IMR-90 (cell line): ENCODE data around the gene GPR82. TPM values are rescaled to one million over a fixed set of nuclear protein-coding genes. Genes with fewer than 3 reads are reported as not detected.

Source experiments
- ATAC-seq: fragments of 200-7000 bp; cut with Tn5 transposase; 2 replicates; pipeline ENCODE4 v1.9.1; 2020; ENCODE audit warnings: low read depth, mild to moderate bottlenecking, moderate library complexity
- BruUV-seq: library from RNA; stranded (reverse); fragments of 400-500 nt; replicated peaks from 2 replicates; lab custom pipeline; 2021; lab: Mats Ljungman, UMichigan
- CTCF ChIA-PET: fragments of 300-600 bp; formaldehyde crosslinking; extraction: SDS; loops from one replicate; lab custom pipeline; 2021; ENCODE audit warnings: antibody characterized with exemption; lab: Yijun Ruan, JAX
- POLR2A ChIA-PET: fragments of 300-600 bp; sonication (Branson Sonifier 250); formaldehyde crosslinking; loops from one replicate; lab custom pipeline; 2022; ENCODE audit warnings: antibody characterized with exemption; ENCODE audit not compliant: unreplicated experiment; lab: Charles Lee
- DNase-seq: peaks from one replicate; pipeline ENCODE4 v3.0.0; 2013
- H2AFZ ChIP-seq: replicated peaks from 2 replicates; pipeline ENCODE3; 2013; ENCODE audit warnings: low read length, mild to moderate bottlenecking; ENCODE audit not compliant: poor library complexity
- H2AK5ac ChIP-seq: 2 replicates; pipeline ENCODE4 v1.6.1; 2013; ENCODE audit warnings: low read depth, low read length, inconsistent platforms
- H2AK9ac ChIP-seq: replicated peaks from 2 replicates; pipeline ENCODE3; 2013; ENCODE audit warnings: mild to moderate bottlenecking, low read depth, low read length, moderate library complexity; ENCODE audit not compliant: poor library complexity
- H2BK120ac ChIP-seq: 2 replicates; pipeline ENCODE4 v1.6.1; 2013; ENCODE audit warnings: low read depth, low read length, inconsistent platforms
- H2BK15ac ChIP-seq: 3 replicates; pipeline ENCODE4 v1.6.1; 2013; ENCODE audit warnings: low read depth, low read length, inconsistent platforms
- H2BK20ac ChIP-seq: 2 replicates; pipeline ENCODE4 v1.6.1; 2013; ENCODE audit warnings: low read depth, mild to moderate bottlenecking, inconsistent platforms, low read length, moderate library complexity
- H2BK5ac ChIP-seq: 2 replicates; pipeline ENCODE4 v1.6.1; 2013; ENCODE audit warnings: mild to moderate bottlenecking, low read depth, low read length, inconsistent platforms; ENCODE audit not compliant: poor library complexity, severe bottlenecking
- H3K14ac ChIP-seq: replicated peaks from 2 replicates; pipeline ENCODE4 v1.6.1; 2013; ENCODE audit warnings: low read depth, low read length, inconsistent platforms
- H3K18ac ChIP-seq: 2 replicates; pipeline ENCODE4 v1.6.1; 2013; ENCODE audit warnings: low read depth, low read length, control low read depth
- H3K23ac ChIP-seq: 2 replicates; pipeline ENCODE4 v1.6.1; 2013; ENCODE audit warnings: low read depth, low read length, inconsistent platforms
- H3K27ac ChIP-seq: 2 replicates; pipeline ENCODE4 v1.5.1; 2013; ENCODE audit warnings: mild to moderate bottlenecking, control low read depth, low read length; ENCODE audit not compliant: insufficient read depth
- H3K27me3 ChIP-seq: 2 replicates; pipeline ENCODE4 v1.6.1; 2013; ENCODE audit warnings: low read length; ENCODE audit not compliant: control insufficient read depth, insufficient read depth
- H3K36me3 ChIP-seq: 2 replicates; pipeline ENCODE4 v1.6.1; 2013; ENCODE audit warnings: low read length, mixed read lengths; ENCODE audit not compliant: control insufficient read depth, insufficient read depth
- H3K4ac ChIP-seq: 2 replicates; pipeline ENCODE4 v1.6.1; 2013; ENCODE audit warnings: low read depth, low read length, inconsistent platforms
- H3K4me1 ChIP-seq: 2 replicates; pipeline ENCODE4 v1.6.1; 2013; ENCODE audit warnings: low read length, mixed read lengths; ENCODE audit not compliant: control insufficient read depth, insufficient read depth
- H3K4me2 ChIP-seq: 2 replicates; pipeline ENCODE4 v1.6.1; 2013; ENCODE audit warnings: low read depth, mild to moderate bottlenecking, control low read depth, low read length, moderate library complexity
- H3K4me3 ChIP-seq: 2 replicates; pipeline ENCODE4 v1.5.1; 2013; ENCODE audit warnings: low read depth, mild to moderate bottlenecking, control low read depth, low read length, moderate library complexity; ENCODE audit not compliant: insufficient read depth
- H3K56ac ChIP-seq: 2 replicates; pipeline ENCODE4 v1.6.1; 2013; ENCODE audit warnings: low read length, inconsistent platforms; ENCODE audit not compliant: insufficient read depth; ENCODE audit errors: extremely low read depth
- H3K79me1 ChIP-seq, 2 experiments: 2 replicates each; pipeline ENCODE4 v1.6.1; 2013; ENCODE audit warnings: low read length in 2 of 2, inconsistent platforms in 1 of 2, low read depth in 1 of 2
- H3K9ac ChIP-seq: 2 replicates; pipeline ENCODE4 v1.6.1; 2013; ENCODE audit warnings: low read depth, low read length, control low read depth
- H3K9me1 ChIP-seq: 2 replicates; pipeline ENCODE4 v1.6.1; 2013; ENCODE audit warnings: low read length, inconsistent platforms; ENCODE audit not compliant: insufficient read depth
- H3K9me3 ChIP-seq: 2 replicates; pipeline ENCODE4 v1.6.1; 2013; ENCODE audit warnings: low read length; ENCODE audit not compliant: control insufficient read depth, insufficient read depth
- H4K20me1 ChIP-seq: 2 replicates; pipeline ENCODE4 v1.6.1; 2013; ENCODE audit warnings: low read length, inconsistent platforms; ENCODE audit not compliant: insufficient read depth
- H4K5ac ChIP-seq: 2 replicates; pipeline ENCODE4 v1.6.1; 2013; ENCODE audit warnings: mild to moderate bottlenecking, low read depth, low read length, control low read depth
- H4K8ac ChIP-seq, 2 experiments: 2 replicates each; pipeline ENCODE4 v1.6.1; 2013; ENCODE audit warnings: low read depth in 2 of 2, low read length in 2 of 2, control low read depth in 1 of 2, inconsistent platforms in 1 of 2
- H4K91ac ChIP-seq: 2 replicates; pipeline ENCODE4 v1.6.1; 2013; ENCODE audit warnings: low read depth, low read length, inconsistent platforms; ENCODE audit not compliant: insufficient read depth
- CHD1 ChIP-seq: IDR thresholded peaks from 2 replicates; pipeline ENCODE4 v1.6.1; 2012; ENCODE audit warnings: low read depth, low read length, improper control_type of control experiment
- WGBS, 2 experiments: methylation state at CpG; one replicate each; pipeline versions ENCODE4 v1.1.5 to v1.1.7; 2013; ENCODE audit warnings: missing lambda C conversion rate in 2 of 2; ENCODE audit not compliant: insufficient read length in 1 of 2; ENCODE audit errors: extremely low coverage in 2 of 2; 5-methylcytosine and 5-hydroxymethylcytosine counted together
- dilution Hi-C: fragments of 300-500 bp; cut with HindIII; formaldehyde crosslinking; loops from one replicate; pipeline ENCODE4 v1.14.3; 2018; ENCODE audit warnings: low sequenced_read_pairs; ENCODE audit not compliant: unreplicated experiment
- in situ Hi-C: fragments of 300-500 bp; cut with MboI; formaldehyde crosslinking; loops from 3 replicates; pipeline ENCODE4 v1.14.3; 2019; ENCODE audit warnings: low sequenced_read_pairs, inconsistent platforms, mixed read lengths
- intact Hi-C: fragments of 100-400 bp; cut with micrococcal nuclease; formaldehyde crosslinking; loops from 2 replicates; pipeline ENCODE4 v1.10.0; 2022
- polyA plus RNA-seq, 3 experiments: library from polyadenylated mRNA; depleted of rRNA; stranded (reverse); fragments of >200 nt; gene quantifications; 2 replicates each; pipeline ENCODE4 v1.2.3, GENCODE V29; 2012; ENCODE audit warnings: low replicate concordance in 1 of 3
- total RNA-seq: library from RNA; depleted of rRNA; stranded (reverse); fragments of >200 nt; gene quantifications from 2 replicates; pipeline ENCODE4 v1.2.3, GENCODE V29; 2012

The GPR82 gene
- total and polyA plus RNA-seq, 2 of the 4 experiments (the other 2 are of a cell fraction) = not detected

DNA sequence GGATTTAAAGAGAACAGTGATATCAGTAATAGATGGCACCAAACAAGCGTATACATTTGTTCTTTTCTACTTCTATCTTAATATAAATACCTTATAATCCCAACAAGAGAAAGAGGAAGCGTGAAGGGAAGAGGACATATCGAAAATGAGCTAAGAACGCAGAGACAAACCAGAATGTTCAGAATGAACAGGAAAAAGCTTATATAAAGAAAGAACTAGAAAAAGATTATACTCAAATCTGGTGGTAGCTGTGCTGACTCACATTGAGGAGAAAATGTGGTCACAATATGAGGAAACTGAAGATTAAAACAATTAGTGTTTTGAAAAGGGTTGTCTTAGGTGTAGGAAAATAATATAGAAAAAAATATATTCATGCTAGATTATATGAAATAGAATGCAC, 37.2 kb upstream of the GPR82 start:
- Histone ChIP-seq H2BK20ac (no peak overlapping the region), H3K23ac (no peak overlapping the region), H4K5ac (no peak overlapping the region), H2BK120ac (no peak overlapping the region), H3K4me2 (no peak overlapping the region), H2AFZ (no peak overlapping the region), H2AK5ac (no peak overlapping the region), H3K79me1 (no peaks in the 10 kb centered on the region), H3K14ac (no peak overlapping the region), H4K20me1 (no peaks in the 10 kb centered on the region), H4K8ac (no peak overlapping the region), H3K9ac (no peak overlapping the region), H3K9me3 (no peaks in the 10 kb centered on the region), H3K9me1 (no peaks in the 10 kb centered on the region; the same call in 1 of the 2 replicates), H3K4ac (no peak overlapping the region), H2BK5ac (no peak overlapping the region), H3K56ac (no peak overlapping the region), H3K4me1 (no peaks in the 10 kb centered on the region), H3K27ac (no peak overlapping the region), H3K36me3 (no peaks in the 10 kb centered on the region), H3K27me3 (no peaks in the 10 kb centered on the region), H2BK15ac (no peak overlapping the region), H2AK9ac (no peak overlapping the region), H3K4me3 (no peak overlapping the region), H3K18ac (no peak overlapping the region), H4K91ac (no peak overlapping the region)
- ATAC-seq (no peak), DNase-seq (no peak)
- POLR2A ChIA-PET = no interaction called here
- CTCF ChIA-PET = no interaction called here
- intact Hi-C loops = no loop called here
- no peak for TF ChIP-seq CHD1
- in situ Hi-C loops = no loop called here
- whole genome bisulfite sequencing, 2 experiments = no CpG with 5 or more reads among the region's 4 CpGs
- BruUV-seq = no TSS peak
- dilution Hi-C loops = no loop called here
